ENCODE results near the gene RNF17. TPM values are rescaled to one million over a fixed set of nuclear protein-coding genes. Genes with fewer than 3 reads are reported as not detected.

The RNF17 gene
- polyA plus RNA-seq, 6 donors from 2014 or later = 0.21 to 0.34 TPM; not detected in 4

DNA sequence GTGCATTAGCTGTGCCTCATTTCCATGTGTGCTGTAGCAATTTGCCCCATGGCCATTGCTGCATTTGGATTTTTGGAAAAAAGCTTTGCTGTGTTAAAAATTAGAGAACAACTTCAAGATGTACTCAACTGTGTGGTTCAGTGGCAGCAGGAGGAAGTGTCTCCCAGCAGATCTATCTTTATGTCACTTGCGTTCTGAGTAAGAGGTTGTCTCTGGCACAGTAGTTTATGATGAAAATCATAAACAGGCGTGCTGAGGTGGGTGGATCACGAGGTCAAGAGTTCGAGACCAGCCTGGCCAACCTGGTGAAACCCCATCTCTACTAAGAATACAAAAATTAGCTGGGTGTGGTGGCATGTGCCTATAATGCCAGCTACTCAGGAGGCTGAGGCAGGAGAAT lies 29.0 kb upstream of the RNF17 start:
- Mint-ChIP-seq H3K9me3 (peaks cover 9 to 21% (median 14%) of the 10 kb centered on the region in 7 donors), H3K4me3 (no peak overlapping the region), H3K4me1 (peaks cover 0 to 5% (median 5%) of the 10 kb centered on the region in 3 donors), H3K27ac (no peak overlapping the region), H3K36me3 (peaks cover 0 to 7% of the 10 kb centered on the region in 2 donors), H3K27me3 (no peaks in the 10 kb centered on the region)
- DNase-seq = no peak
- no peak for ATAC-seq (ENCODE audit: low read depth in 2 of 2)

DNA sequence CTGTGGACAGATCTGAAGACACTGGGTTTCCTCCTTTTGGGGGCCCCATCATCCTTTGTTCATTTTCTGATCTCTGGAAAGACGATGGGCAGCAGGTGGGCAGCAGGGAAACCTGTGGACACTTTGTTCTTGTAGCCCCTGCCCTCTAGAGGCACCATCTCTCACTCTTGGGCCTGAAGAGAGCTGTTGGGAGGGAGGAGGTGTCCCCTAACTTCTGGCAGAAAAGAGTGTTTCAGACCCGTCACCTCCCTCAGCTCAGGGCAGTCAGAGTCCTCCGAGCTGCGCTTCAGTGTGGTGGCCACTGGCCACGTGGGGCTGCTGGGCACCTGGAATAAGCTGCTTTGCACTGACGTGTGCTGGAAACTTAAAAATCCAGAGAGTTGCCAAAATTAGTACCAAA lies 26.9 kb upstream of the RNF17 start:
- DNase-seq (no peak), ATAC-seq (ENCODE audit: low read depth in 2 of 2) (no peak)
- peaks cover 0 to 7% (median 5%) of the 10 kb centered on the region in 7 donors for H3K9me3 Mint-ChIP-seq
- no peak overlapping the region for H3K4me3 Mint-ChIP-seq
- H3K27ac Mint-ChIP-seq = no peak overlapping the region
- H3K4me1 Mint-ChIP-seq = no peaks in the 10 kb centered on the region
- H3K27me3 Mint-ChIP-seq = no peaks in the 10 kb centered on the region
- no peaks in the 10 kb centered on the region for H3K36me3 Mint-ChIP-seq

DNA sequence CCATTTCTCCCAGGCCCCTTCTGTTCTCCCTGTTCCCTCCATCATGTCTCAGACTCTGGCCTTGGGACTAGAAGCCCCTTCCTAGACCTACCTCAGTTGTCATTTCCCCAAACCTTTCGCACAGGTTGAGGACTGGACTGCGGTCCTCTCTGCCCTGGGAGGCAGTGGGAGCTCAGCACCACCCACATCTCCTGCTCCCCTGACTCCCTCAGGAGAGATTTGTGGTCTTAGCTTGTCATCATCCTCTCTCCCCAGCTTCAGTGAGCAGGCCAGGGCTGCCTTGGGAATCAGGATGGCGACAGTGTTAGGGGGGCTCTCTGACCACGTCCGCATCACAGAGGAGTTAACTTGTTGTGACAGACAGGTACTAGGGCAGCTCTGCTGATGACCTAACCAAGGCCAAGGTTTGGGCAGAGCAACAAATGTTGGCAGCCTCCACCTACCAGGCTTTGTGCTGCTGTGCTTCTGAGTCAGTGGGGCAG lies 25.6 kb upstream of the RNF17 start:
- no peak overlapping the region for H3K4me3 Mint-ChIP-seq
- no peak for ATAC-seq (ENCODE audit: low read depth in 2 of 2)
- H3K27ac Mint-ChIP-seq = peak overlapping the region in 1 of 6 donors; percentile 35
- peaks cover 0 to 10% (median under 1%) of the 10 kb centered on the region in 3 donors for H3K27me3 Mint-ChIP-seq
- no peak for DNase-seq
- H3K4me1 Mint-ChIP-seq = no peaks in the 10 kb centered on the region
- H3K9me3 Mint-ChIP-seq = no peaks in the 10 kb centered on the region
- no peaks in the 10 kb centered on the region for H3K36me3 Mint-ChIP-seq

DNA sequence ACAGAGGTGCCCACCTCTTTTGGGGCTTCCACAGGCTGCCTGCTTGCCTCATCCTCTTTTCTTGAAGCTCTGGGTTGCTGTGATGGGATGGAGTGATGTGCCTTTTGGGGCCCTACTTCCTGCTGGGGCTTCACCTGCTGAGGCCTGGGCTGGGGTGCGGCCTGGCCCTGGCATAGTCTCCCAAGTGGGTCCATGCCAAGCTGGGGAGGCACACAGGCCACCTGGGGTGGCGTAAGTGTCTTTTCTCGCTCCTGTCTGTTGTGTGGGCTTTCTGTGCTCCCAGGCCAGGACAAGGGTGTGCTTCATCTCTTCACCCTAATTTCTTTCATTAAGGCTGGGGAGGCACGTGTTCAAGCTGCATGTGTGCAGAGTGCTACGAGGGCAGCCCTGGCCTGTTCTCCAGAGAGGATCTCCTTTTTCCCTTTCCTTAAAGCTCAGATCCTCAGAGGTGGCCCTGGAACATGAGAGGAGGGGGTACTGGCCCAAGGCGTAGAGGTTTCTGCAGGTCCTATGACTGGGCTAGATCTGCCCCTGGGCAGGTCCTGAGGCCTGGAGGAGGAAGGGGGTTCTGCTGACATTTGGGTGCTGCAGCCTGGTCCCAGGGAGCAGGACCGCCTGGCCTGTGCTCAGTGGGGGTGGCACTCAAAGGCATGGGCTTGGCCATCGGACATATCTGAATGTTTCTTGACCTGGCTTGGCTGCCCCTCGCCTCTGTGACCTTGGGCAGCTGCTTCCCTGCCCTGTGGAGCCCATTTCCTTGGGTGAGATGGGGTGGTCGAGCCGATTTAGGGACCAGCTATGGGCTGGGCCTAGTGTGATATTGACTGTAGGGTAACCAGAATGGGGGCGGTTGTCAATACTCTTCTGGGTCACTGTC lies 23.7 kb upstream of the RNF17 start:
- Mint-ChIP-seq H3K27me3 (peaks cover 0 to 28% (median 19%) of the 10 kb centered on the region in 3 donors), H3K9me3 (no peaks in the 10 kb centered on the region), H3K4me1 (peaks cover 0 to 2% (median 0%) of the 10 kb centered on the region in 3 donors), H3K27ac (no peak overlapping the region), H3K4me3 (no peak overlapping the region), H3K36me3 (no peaks in the 10 kb centered on the region)
- DNase-seq (no peak), ATAC-seq (ENCODE audit: low read depth in 2 of 2) (no peak)

DNA sequence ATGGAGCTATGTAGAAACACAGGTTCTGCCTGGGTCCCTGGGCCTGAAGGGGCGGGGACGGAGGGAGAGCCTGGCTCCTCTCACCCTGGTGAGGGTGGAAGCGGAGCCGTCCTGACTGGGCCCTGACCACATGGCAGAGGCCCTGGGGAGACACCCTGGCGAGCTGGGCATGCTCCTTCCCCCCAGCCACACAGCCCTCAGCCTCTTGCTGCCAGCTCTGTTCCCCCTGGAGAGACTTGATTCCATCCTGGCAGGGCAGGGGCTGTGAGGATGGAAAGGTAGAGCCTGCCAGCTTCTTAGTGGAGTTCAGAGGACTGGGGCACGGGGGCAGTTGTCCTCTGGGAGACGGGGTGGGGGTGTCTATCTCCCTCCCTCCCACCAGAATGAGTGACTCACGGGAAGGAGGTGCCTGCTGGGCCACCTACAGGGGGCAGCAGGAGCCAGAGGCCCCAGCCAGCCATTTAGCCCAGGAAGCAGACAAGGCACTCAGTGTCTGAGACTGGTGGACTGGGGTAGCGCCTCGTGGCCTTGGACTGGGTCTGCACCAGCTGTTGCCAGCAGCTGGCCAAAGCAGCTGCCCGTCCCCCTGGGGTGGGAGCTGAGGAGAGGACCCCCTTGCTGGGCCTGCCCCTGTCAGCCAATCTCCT lies 22.8 kb upstream of the RNF17 start:
- Mint-ChIP-seq H3K4me3 (no peak overlapping the region), H3K27me3 (peaks cover 0 to 33% (median 23%) of the 10 kb centered on the region in 3 donors), H3K9me3 (no peaks in the 10 kb centered on the region), H3K27ac (no peak overlapping the region), H3K36me3 (no peaks in the 10 kb centered on the region), H3K4me1 (peaks cover 0 to 2% (median under 1%) of the 10 kb centered on the region in 3 donors)
- DNase-seq (no peak), ATAC-seq (ENCODE audit: low read depth in 2 of 2) (no peak)

DNA sequence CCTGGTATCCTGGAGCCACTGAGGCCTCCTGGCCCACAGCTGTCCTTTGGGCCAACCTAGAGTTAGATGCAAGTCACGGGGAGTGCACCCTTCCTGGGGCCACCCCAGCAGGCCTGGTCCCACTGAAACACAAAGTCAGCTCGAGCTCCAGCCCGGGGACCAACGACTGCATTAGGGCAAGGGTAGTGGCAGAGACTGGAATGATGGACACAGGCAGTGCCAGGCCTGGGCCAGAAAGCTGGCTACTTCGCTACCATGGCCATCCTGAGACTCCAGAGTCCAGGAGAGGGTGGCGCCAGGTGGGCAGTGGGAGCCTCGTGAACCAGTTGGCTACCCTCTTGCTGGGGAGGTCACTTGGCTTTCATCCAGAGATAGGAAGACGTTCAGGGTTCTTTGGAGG lies 22.2 kb upstream of the RNF17 start:
- DNase-seq (no peak), ATAC-seq (ENCODE audit: low read depth in 2 of 2) (no peak)
- peaks cover 0 to 39% (median 23%) of the 10 kb centered on the region in 3 donors for H3K27me3 Mint-ChIP-seq
- no peak overlapping the region for H3K27ac Mint-ChIP-seq
- H3K4me3 Mint-ChIP-seq = no peak overlapping the region
- peaks cover 0 to 3% (median 2%) of the 10 kb centered on the region in 3 donors for H3K4me1 Mint-ChIP-seq
- H3K36me3 Mint-ChIP-seq = no peaks in the 10 kb centered on the region
- H3K9me3 Mint-ChIP-seq = no peaks in the 10 kb centered on the region

DNA sequence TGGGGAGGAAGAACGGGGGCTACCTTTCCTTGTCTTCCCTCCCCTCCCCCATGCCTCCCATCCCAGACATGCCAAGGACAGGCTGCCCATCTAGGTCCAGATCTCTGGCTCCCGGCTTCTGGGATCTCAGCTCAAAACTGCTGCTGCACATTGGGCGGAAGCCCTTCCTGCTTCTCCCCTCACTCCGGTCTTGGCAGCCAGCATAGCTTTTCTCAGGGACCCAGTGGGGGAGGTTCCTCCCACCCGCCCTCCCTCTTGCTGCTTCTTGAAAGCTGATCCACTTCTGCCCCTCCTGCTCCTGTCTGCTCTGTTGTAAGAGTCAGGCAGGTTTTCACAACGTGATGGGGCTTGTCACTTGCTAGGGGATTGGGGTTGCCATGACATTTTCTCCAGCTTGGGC lies 21.7 kb upstream of the RNF17 start:
- Mint-ChIP-seq H3K36me3 (no peaks in the 10 kb centered on the region), H3K9me3 (no peaks in the 10 kb centered on the region), H3K27me3 (peaks cover 4 to 44% (median 28%) of the 10 kb centered on the region in 3 donors), H3K27ac (no peak overlapping the region), H3K4me3 (no peak overlapping the region), H3K4me1 (peaks cover 5 to 8% (median 6%) of the 10 kb centered on the region in 3 donors)
- DNase-seq = no peak
- no peak for ATAC-seq (ENCODE audit: low read depth in 2 of 2)

DNA sequence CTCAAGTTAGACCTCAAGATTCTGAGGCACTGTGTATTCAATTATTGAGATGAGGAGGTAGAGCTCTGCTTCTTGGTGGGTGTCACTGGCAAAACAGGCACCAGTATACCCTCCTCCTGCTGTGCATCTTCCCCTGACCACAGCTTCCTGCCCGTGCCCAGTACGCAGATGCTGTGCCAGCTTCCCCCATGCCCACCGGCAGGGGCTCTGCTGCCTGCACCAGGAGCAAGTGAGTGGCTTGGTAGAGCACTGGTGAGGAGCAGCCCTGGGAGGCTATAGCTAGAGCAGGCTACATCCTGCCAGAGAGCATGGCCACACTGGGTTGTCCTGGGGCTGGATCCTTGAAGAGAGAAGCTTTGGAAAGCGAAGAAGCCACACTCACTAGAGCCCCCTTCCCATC lies 21.0 kb upstream of the RNF17 start:
- H3K4me3 Mint-ChIP-seq = no peak overlapping the region
- no peaks in the 10 kb centered on the region for H3K9me3 Mint-ChIP-seq
- H3K27ac Mint-ChIP-seq = no peak overlapping the region
- no peak for DNase-seq
- H3K4me1 Mint-ChIP-seq = peaks cover 6 to 9% (median 9%) of the 10 kb centered on the region in 3 donors
- H3K27me3 Mint-ChIP-seq = peaks cover 5 to 48% (median 30%) of the 10 kb centered on the region in 3 donors
- H3K36me3 Mint-ChIP-seq = no peaks in the 10 kb centered on the region
- no peak for ATAC-seq (ENCODE audit: low read depth in 2 of 2)

DNA sequence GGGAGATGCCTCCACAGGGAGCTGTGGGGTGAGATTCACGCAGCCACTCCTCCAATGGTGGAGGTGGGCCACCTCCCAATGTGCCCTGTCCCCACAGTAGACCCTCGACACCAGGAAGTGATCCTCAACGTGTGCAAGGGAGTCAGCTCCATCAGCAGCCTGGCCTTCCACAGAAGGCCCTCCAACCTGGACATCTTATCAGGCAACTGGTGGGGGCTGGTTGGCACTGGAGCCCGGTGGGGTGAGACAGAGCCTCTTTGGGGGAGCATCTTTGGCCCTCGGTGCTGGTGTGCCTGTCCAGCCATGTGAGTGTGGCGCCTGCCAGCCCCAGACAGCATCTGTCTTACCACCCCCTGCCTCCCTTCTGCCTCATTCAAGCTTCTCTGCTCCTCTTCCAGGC lies 19.7 kb upstream of the RNF17 start:
- Mint-ChIP-seq H3K9me3 (no peaks in the 10 kb centered on the region), H3K27ac (no peak overlapping the region), H3K4me1 (peaks cover 6 to 12% (median 9%) of the 10 kb centered on the region in 3 donors), H3K27me3 (peaks cover 11 to 57% (median 38%) of the 10 kb centered on the region in 3 donors), H3K4me3 (peak overlapping the region in 1 of 8 donors; percentile 42), H3K36me3 (no peaks in the 10 kb centered on the region)
- DNase-seq = no peak
- no peak for ATAC-seq (ENCODE audit: low read depth in 2 of 2)

DNA sequence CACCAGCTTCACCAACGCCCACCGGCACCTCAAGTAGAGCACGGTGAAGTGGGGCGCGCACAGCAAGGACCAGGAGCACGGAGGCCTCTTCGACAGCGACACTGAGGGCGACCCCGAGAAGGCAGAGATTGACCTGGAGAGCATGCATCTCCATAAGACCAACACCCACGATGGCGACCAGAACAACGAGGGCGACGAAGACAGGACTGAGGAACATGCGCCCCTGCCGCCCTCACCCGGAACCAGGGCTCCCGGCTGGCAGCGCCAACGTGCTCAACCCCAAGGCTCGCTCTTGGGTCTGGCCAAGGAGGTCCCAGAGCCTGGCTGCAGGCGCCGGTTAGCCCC lies 18.5 kb upstream of the RNF17 start:
- Mint-ChIP-seq H3K9me3 (no peaks in the 10 kb centered on the region), H3K4me1 (peaks cover 6 to 12% (median 9%) of the 10 kb centered on the region in 3 donors), H3K27me3 (peaks cover 20 to 65% (median 45%) of the 10 kb centered on the region in 3 donors), H3K27ac (peak overlapping the region in 1 of 6 donors; percentile 10), H3K4me3 (peak overlapping the region in 1 of 8 donors; percentile 57), H3K36me3 (no peaks in the 10 kb centered on the region)
- ATAC-seq (ENCODE audit: low read depth in 2 of 2) = no peak
- no peak for DNase-seq

DNA sequence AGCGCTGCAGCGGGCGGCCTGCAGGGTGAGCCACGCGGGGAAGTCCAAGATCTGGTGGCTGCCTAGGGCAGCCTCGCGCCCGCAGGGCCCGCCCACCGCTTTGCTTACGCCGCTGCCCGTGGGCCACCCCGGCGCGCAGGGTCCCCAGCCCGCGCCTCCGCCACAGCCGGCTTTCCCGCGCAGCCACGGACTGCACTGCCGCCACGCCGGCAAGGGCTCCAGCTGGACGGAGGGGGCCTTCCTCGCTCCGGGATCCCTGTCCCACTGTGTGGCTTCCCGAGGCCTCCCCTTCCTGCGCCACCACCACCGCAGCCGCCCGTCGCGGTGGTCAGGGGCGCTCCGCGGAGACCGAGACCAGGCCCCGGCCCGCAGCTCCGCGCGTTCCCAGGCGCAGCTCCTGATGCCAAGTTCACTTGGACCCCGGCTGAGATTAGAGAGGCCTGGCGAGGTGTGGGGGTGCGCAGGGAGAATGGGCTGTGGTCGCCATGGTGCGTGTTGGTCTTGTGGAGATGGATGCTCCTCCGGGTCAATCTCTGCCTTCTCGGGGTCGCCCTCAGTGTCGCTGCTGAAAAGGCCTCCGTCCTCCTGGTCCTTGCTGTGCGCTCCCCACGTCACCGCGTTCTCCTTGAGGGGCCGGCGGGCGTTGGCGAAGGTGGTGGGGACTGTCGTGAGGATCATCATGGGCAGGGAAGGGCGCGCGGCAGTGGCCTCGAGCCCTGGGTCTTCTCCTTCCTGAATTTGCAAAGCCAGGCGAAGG lies 17.9 kb upstream of the RNF17 start:
- H3K4me3 Mint-ChIP-seq = peak overlapping the region in 1 of 8 donors; percentile 55
- no peaks in the 10 kb centered on the region for H3K36me3 Mint-ChIP-seq
- no peak overlapping the region for H3K27ac Mint-ChIP-seq
- no peaks in the 10 kb centered on the region for H3K9me3 Mint-ChIP-seq
- ATAC-seq (ENCODE audit: low read depth in 2 of 2) (no peak), DNase-seq (no peak)
- peaks cover 25 to 71% (median 50%) of the 10 kb centered on the region in 3 donors for H3K27me3 Mint-ChIP-seq
- H3K4me1 Mint-ChIP-seq = peaks cover 6 to 12% (median 9%) of the 10 kb centered on the region in 3 donors

DNA sequence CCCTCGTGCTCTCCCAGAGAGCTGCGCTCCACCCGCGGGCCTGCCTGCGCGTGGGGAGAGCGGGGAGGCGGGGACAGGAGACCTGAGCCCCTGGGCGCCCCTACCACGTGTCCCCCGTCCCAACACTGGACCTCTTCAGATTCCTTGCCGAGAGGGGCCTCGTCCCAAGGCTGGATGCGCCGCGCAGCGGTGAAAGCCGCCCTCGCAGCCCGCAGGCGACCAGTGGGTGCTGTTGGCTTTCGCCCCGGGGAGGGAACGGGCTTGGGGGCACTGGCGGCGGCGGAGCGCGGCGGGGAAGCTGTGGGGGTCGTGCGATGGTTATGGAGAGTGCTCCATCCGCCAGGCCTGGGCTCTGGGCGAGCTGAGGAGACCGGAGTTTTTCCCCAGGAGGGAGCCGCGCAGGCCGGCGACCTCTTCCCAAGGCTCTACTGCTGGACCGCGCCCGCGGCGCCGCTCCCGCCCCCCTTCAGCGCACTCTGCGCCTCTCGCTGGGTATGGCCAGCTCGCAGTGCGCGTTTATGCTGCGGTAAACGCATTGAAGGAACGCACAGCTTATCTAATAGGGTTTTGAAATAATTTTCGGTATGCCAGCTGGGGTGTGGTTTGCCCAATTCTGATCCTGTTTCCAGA lies 17.2 kb upstream of the RNF17 start:
- Mint-ChIP-seq H3K9me3 (no peaks in the 10 kb centered on the region), H3K36me3 (no peaks in the 10 kb centered on the region), H3K27ac (no peak overlapping the region), H3K27me3 (peaks cover 27 to 78% (median 57%) of the 10 kb centered on the region in 3 donors), H3K4me1 (peaks cover 6 to 12% (median 9%) of the 10 kb centered on the region in 3 donors), H3K4me3 (peak overlapping the region in 4 of 8 donors; percentile 37 to 85 (median 70))
- ATAC-seq (ENCODE audit: low read depth in 2 of 2) (no peak), DNase-seq (no peak)
